Right lobe of liver (tissue), 6 donors: Measurements from ENCODE around the gene FAM168A. TPM values are rescaled to one million over a fixed set of nuclear protein-coding genes. Genes with fewer than 3 reads are reported as not detected.

Source experiments
- ATAC-seq, 4 donors: fragments of 200-7000 bp; cut with Tn5 transposase; one replicate each; pipeline ENCODE4 v1.9.1; 2020; ENCODE audit warnings: mild to moderate bottlenecking in 4 of 4, moderate library complexity in 4 of 4
- DNase-seq, 3 donors: peaks; one replicate each; pipeline ENCODE4 v3.0.0-alpha.2; 2020
- H3K27ac ChIP-seq, 3 donors: fragments of 200-600 bp; one replicate each; pipeline ENCODE4 v1.8.0; 2022
- H3K27me3 ChIP-seq, 2 donors: fragments of 200-600 bp; one replicate each; pipeline ENCODE4 v1.8.0; 2022
- H3K36me3 ChIP-seq, 4 donors: fragments of 200-600 bp; sonication (generic) in 1 of 4; one replicate each; pipeline versions ENCODE4 v1.5.1 to v1.8.0; 2017 to 2022; ENCODE audit warnings: control low read depth in 1 of 4
- H3K4me1 ChIP-seq, 4 donors: fragments of 200-600 bp; sonication (generic) in 1 of 4; one replicate each; pipeline versions ENCODE4 v1.5.1 to v1.8.0; 2017 to 2022; ENCODE audit warnings: control low read depth in 1 of 4
- H3K4me3 ChIP-seq, 3 donors: fragments of 200-600 bp; one replicate each; pipeline ENCODE4 v1.8.0; 2022
- H3K9me3 ChIP-seq, 4 donors: fragments of 200-600 bp; sonication (generic) in 1 of 4; one replicate each; pipeline versions ENCODE4 v1.5.1 to v1.8.0; 2017 to 2022; ENCODE audit warnings: control low read depth in 1 of 4
- CTCF ChIP-seq, 4 donors: fragments of 200-600 bp in 3 of 4; fragments of 450-650 bp in 1 of 4; IDR thresholded peaks; one replicate each; pipeline versions ENCODE4 v1.5.1 to v1.8.0; 2016 to 2022; ENCODE audit warnings: antibody characterized with exemption in 4 of 4, mild to moderate bottlenecking in 2 of 4
- POLR2A ChIP-seq: fragments of 450-650 bp; IDR thresholded peaks from one replicate; pipeline ENCODE4 v1.6.1; 2017; ENCODE audit warnings: antibody characterized with exemption, mild to moderate bottlenecking
- WGBS: methylation state at CpG from one replicate; pipeline ENCODE4 v1.1.6; 2018; ENCODE audit warnings: low coverage, low lambda C conversion rate; ENCODE audit not compliant: insufficient coverage; ENCODE audit errors: missing lambda C conversion rate; 5-methylcytosine and 5-hydroxymethylcytosine counted together
- intact Hi-C, 2 donors: fragments of 100-400 bp; cut with DNase I; formaldehyde crosslinking; loops; one replicate each; pipeline versions ENCODE4 v1.11.2 to v1.14.1; 2022
- total RNA-seq, 6 experiments: library from RNA; depleted of rRNA in 2 of 6; stranded (reverse); fragments of >200 nt in 2 of 6; fragmentation: NEBNext Ultra II Directional in 3 of 6; extraction: Animal tissue kit (Norgen Biotek cat#: 25700) in 3 of 6; gene quantifications; one replicate each; pipeline versions ENCODE4 v1.1.0 to v1.2.4, GENCODE V29; 2016 to 2023
- donor health status: DM: no; HTN: yes; CAD: no.
- donor health status: DM: no; HTN: no; CAD: no.
- donor health status: DM: no; HTN: no; CAD: no.
- donor health status: DM: no; HTN: yes; CAD: no.
- donor health status: DM: no; HTN: yes; CAD: no.

The FAM168A gene
- total RNA-seq, 6 experiments from 2014 or later: 13.0 to 21.5 (median 15.9) TPM

GRCh38 chr11:73403541-73403940 is 194.4 kb downstream of the FAM168A start:
- no peak for DNase-seq
- Histone ChIP-seq H3K27ac (no peak overlapping the region), H3K36me3 (peaks cover 0 to 5% (median 0%) of the 10 kb centered on the region in 4 donors), H3K4me3 (no peak overlapping the region), H3K9me3 (no peaks in the 10 kb centered on the region), H3K27me3 (no peaks in the 10 kb centered on the region), H3K4me1 (peaks cover 0 to 3% (median 0%) of the 10 kb centered on the region in 4 donors)
- no peak for ATAC-seq
- no peak for TF ChIP-seq CTCF (IDR thresholded peaks at IDR 0.05)
- TF ChIP-seq POLR2A: no peak
- 93% methylated on average over 3 of the region's 5 CpGs for WGBS
- intact Hi-C loops: loop anchor here in 1 of 2 donors (10.0 kb wide), 1 partner anchor 251 kb away; no protein-coding TSS in a partner anchor

- WGBS: 89% methylated on average over 1 of the region's 1 CpG
- TF ChIP-seq CTCF (IDR thresholded peaks at IDR 0.05) (no peak), POLR2A (no peak)
- DNase-seq (peak in 1 of 3 donors; percentile 12), ATAC-seq (no peak)
- no peaks in the 10 kb centered on the region for H3K27me3 ChIP-seq
- H3K36me3 ChIP-seq: peaks cover 0 to 5% (median 0%) of the 10 kb centered on the region in 4 donors
- no peak overlapping the region for H3K27ac ChIP-seq
- H3K4me3 ChIP-seq: no peak overlapping the region
- peaks cover 0 to 3% (median 0%) of the 10 kb centered on the region in 4 donors for H3K4me1 ChIP-seq
- intact Hi-C loops: loop anchor here in 1 of 2 donors (10.0 kb wide), 1 partner anchor 252 kb away; no protein-coding TSS in a partner anchor
- no peaks in the 10 kb centered on the region for H3K9me3 ChIP-seq
Observed at GRCh38 chr11:73402834-73403185, 195.1 kb downstream of the FAM168A start.

GRCh38 chr11:73401924-73402833 is 195.7 kb downstream of the FAM168A start:
- WGBS: 86% methylated on average over 1 of the region's 15 CpGs
- no peaks in the 10 kb centered on the region for H3K27me3 ChIP-seq
- no peaks in the 10 kb centered on the region for H3K9me3 ChIP-seq
- DNase-seq (peak in 1 of 3 donors; percentile 23), ATAC-seq (no peak)
- TF ChIP-seq POLR2A: no peak
- TF ChIP-seq CTCF (IDR thresholded peaks at IDR 0.05): no peak
- peaks cover 0 to 3% (median 0%) of the 10 kb centered on the region in 4 donors for H3K4me1 ChIP-seq
- no peaks in the 10 kb centered on the region for H3K36me3 ChIP-seq
- no peak overlapping the region for H3K27ac ChIP-seq
- intact Hi-C loops: loop anchor here in 1 of 2 donors (10.0 kb wide), 1 partner anchor 253 kb away; no protein-coding TSS in a partner anchor
- no peak overlapping the region for H3K4me3 ChIP-seq

- TF ChIP-seq CTCF (IDR thresholded peaks at IDR 0.05) (no peak), POLR2A (no peak)
- DNase-seq (peak in 1 of 3 donors; percentile 14), ATAC-seq (no peak)
- Histone ChIP-seq H3K27me3 (no peaks in the 10 kb centered on the region), H3K9me3 (no peaks in the 10 kb centered on the region), H3K4me3 (no peak overlapping the region), H3K36me3 (no peaks in the 10 kb centered on the region), H3K4me1 (peaks cover 0 to 3% (median 0%) of the 10 kb centered on the region in 4 donors), H3K27ac (no peak overlapping the region)
- 94% methylated on average over 3 of the region's 3 CpGs for WGBS
- intact Hi-C loops: loop anchor here in 1 of 2 donors (10.0 kb wide), 1 partner anchor 253 kb away; no protein-coding TSS in a partner anchor
Observed at GRCh38 chr11:73401217-73401923, 196.5 kb downstream of the FAM168A start.
